UCSD-AML1 (cell line): ENCODE data around the gene RNF130.
A peak's percentile ranks its signal among the peaks of the same experiment; 100 is the strongest.
"Not testable (repeated sequence)": the region's sequence is repeated elsewhere in the genome, so short reads cannot be mapped to it uniquely, and the experiment has no call there.

Experiments used
- DNase-seq: peaks from one replicate; lab custom pipeline; 2025; ENCODE audit not compliant: unreplicated experiment; lab: John Stamatoyannopoulos, UW

The RNF130 gene

GRCh38 chr5:180103487-180104167, 32.1 kb upstream of the RNF130 start:
- no peak for DNase-seq

- DNase-seq = no peak
These were observed 31.1 kb upstream of the RNF130 start for GRCh38 chr5:180102636-180103035.

- no peak for DNase-seq
These were observed 30.0 kb upstream of the RNF130 start for GRCh38 chr5:180101451-180102105.

- DNase-seq = no peak
These were observed 29.3 kb upstream of the RNF130 start for GRCh38 chr5:180100621-180101450.

GRCh38 chr5:180099733-180100611, 28.4 kb upstream of the RNF130 start:
- no peak for DNase-seq

GRCh38 chr5:180098991-180099732, 27.6 kb upstream of the RNF130 start:
- DNase-seq = no peak

- no peak for DNase-seq
These were observed 27.0 kb upstream of the RNF130 start for GRCh38 chr5:180098526-180098925.

GRCh38 chr5:180097926-180098325, 26.4 kb upstream of the RNF130 start:
- DNase-seq = no peak

- DNase-seq = no peak
These were observed 25.8 kb upstream of the RNF130 start for GRCh38 chr5:180097163-180097894.

- DNase-seq = no peak
These were observed 25.1 kb upstream of the RNF130 start for GRCh38 chr5:180096616-180097015.

- no peak for DNase-seq
These were observed 24.0 kb upstream of the RNF130 start for GRCh38 chr5:180095545-180095944.

GRCh38 chr5:180093651-180094382, 22.3 kb upstream of the RNF130 start:
- peak; percentile 83 for DNase-seq

- no peak for DNase-seq
These were observed 21.7 kb upstream of the RNF130 start for GRCh38 chr5:180093241-180093640.

GRCh38 chr5:180090769-180091546, 19.4 kb upstream of the RNF130 start:
- DNase-seq = peak; percentile 62

GRCh38 chr5:180090098-180090768, 18.7 kb upstream of the RNF130 start:
- DNase-seq = peak; percentile 82

- DNase-seq = not testable (repeated sequence)
These were observed 18.1 kb upstream of the RNF130 start for GRCh38 chr5:180089628-180090027.

GRCh38 chr5:180088561-180088960, 17.0 kb upstream of the RNF130 start:
- DNase-seq = no peak
